Neural progenitor cell (in vitro differentiated cells): ENCODE results near the gene MRM3.

Source experiments
- EZH2 ChIP-seq: fragments of 200-600 bp; sonication (generic); IDR thresholded peaks from 2 replicates; pipeline ENCODE4 v1.6.1; 2017; ENCODE audit warnings: antibody characterized with exemption, mild to moderate bottlenecking, moderate library complexity
- EZH2phosphoT487 ChIP-seq: fragments of 200-600 bp; sonication (generic); IDR thresholded peaks from 2 replicates; pipeline ENCODE4 v1.6.1; 2017; ENCODE audit warnings: antibody characterized with exemption
- TF ChIP-seq, protein P1 (sequence below): fragments of 200-600 bp; sonication (generic); IDR thresholded peaks from 2 replicates; pipeline ENCODE4 v1.5.1; 2017; ENCODE audit warnings: antibody characterized with exemption, mild to moderate bottlenecking

DNA sequence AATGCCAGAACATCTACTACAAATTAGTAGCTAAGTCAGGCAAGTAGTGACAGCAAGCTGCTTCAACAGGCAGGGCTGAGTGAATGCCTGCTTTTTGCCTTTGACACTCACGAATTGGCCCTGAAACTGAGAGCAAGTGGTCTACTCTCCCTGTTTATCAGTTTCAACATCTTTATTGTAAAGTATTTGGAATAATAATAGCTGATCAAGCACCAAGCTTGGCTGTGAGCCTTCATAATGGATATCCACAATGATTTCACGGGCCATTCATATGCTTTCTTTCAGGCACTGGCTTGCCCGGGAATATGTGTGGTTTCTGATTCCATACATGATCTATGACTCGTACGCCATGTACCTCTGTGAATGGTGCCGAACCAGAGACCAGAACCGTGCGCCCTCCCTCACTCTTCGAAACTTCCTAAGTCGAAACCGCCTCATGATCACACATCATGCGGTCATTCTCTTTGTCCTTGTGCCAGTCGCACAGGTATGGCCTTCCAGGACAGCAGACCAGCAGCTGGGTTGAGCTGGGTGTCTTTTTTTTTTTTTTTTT, 44.5 kb upstream of the MRM3 start:
- TF ChIP-seq, protein P1, sequence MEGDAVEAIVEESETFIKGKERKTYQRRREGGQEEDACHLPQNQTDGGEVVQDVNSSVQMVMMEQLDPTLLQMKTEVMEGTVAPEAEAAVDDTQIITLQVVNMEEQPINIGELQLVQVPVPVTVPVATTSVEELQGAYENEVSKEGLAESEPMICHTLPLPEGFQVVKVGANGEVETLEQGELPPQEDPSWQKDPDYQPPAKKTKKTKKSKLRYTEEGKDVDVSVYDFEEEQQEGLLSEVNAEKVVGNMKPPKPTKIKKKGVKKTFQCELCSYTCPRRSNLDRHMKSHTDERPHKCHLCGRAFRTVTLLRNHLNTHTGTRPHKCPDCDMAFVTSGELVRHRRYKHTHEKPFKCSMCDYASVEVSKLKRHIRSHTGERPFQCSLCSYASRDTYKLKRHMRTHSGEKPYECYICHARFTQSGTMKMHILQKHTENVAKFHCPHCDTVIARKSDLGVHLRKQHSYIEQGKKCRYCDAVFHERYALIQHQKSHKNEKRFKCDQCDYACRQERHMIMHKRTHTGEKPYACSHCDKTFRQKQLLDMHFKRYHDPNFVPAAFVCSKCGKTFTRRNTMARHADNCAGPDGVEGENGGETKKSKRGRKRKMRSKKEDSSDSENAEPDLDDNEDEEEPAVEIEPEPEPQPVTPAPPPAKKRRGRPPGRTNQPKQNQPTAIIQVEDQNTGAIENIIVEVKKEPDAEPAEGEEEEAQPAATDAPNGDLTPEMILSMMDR: no peak
- TF ChIP-seq EZH2 (no peak), EZH2phosphoT487 (no peak)
